T-helper 1 cell treated with Interleukin-12 subunit alpha and Interleukin-12 subunit beta and Interleukin-4 antibody, amounts not matched to agents 30 ng/mL and 1 ng/mL, for 36 hours (primary cell): ENCODE results near the gene VAV2. TPM values are rescaled to one million over a fixed set of nuclear protein-coding genes. Genes with fewer than 3 reads are reported as not detected.

Experiments used
- intact Hi-C: fragments of 100-400 bp; cut with micrococcal nuclease; formaldehyde crosslinking; loops from one replicate; pipeline ENCODE4 v1.15.1; 2024
- total RNA-seq: library from RNA; stranded (reverse); gene quantifications from 2 replicates; pipeline ENCODE4 v1.2.3, GENCODE V29; 2022

Gene VAV2
- total RNA-seq, 1 donor from 2014 or later, result 3.1 TPM

GRCh38 chr9:134027561-134027960 lies 35.4 kb upstream of the VAV2 start:
- intact Hi-C loops, result no loop called here

DNA sequence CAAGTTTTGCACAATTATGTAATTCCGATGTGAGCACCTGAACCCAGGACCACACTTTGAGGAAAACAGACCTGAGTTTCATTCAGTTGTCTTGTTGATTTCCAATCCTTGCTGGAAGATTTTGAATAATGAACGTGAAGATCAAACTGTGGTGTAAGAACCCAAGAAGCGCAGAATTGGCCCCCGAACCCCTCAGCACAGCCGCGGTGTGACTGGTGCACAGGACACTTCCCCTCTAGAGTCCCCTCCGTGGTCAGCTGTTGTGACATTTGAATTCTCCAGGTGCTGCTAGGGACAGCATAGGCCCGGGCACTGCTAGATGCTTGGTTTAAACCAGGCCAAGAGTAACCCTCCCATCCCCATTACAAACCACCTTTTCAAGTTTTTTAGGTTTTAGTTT lies 34.9 kb upstream of the VAV2 start:
- intact Hi-C loops, result no loop called here

GRCh38 chr9:134026581-134026980 lies 34.5 kb upstream of the VAV2 start:
- intact Hi-C loops, result no loop called here

DNA sequence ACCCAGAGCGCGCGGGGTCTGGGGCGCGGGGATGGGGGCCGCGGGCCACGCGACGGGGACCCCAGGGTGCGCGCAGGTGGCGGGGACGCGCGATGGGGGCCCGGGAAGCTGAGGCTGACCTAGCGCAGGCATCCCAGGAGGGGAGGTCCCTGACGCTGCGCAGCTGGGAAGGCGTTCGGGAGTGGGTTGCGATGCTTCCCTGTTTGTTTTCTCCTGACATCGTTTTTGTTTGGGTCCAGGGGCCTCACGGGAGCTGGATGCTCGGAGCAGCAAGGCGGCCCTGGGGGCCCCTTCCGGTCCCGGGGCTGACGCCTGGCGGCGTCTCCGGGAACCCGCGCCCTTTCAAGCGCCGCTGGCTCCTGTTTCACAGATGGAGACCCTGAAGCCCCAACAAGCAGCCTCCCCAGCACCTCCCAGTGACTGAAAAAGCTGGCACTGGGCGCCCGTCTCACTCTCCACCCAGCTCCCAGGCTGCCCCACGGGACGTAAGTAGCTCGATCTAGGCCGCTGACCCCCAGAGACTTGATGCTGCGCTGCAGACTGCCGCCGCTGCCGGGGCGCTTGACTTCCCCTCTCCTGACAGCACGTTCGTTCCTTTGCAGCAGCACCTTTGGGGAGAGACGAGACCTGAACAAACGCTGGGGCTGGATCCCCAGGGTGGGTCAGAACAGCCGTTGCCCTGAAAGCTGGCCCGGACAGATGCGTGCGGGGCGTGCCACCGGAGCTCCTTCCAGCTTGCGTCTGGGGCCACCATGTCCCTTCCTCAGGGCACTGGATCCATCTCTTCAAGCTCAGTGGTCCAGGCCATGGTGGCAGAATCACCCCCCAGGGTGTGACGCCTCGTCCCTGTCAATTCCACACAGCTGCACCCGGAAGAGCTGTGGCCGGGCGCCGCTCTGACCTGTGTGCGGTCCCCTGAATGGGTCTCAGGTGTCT lies 33.8 kb upstream of the VAV2 start:
- intact Hi-C loops, result loop anchor here (1.0 to 2.0 kb wide), 8 partner anchors 32 to 1081 kb away; partner anchors contain the start of genes BRD3, CACFD1, GTF3C5 and RNU6ATAC

DNA sequence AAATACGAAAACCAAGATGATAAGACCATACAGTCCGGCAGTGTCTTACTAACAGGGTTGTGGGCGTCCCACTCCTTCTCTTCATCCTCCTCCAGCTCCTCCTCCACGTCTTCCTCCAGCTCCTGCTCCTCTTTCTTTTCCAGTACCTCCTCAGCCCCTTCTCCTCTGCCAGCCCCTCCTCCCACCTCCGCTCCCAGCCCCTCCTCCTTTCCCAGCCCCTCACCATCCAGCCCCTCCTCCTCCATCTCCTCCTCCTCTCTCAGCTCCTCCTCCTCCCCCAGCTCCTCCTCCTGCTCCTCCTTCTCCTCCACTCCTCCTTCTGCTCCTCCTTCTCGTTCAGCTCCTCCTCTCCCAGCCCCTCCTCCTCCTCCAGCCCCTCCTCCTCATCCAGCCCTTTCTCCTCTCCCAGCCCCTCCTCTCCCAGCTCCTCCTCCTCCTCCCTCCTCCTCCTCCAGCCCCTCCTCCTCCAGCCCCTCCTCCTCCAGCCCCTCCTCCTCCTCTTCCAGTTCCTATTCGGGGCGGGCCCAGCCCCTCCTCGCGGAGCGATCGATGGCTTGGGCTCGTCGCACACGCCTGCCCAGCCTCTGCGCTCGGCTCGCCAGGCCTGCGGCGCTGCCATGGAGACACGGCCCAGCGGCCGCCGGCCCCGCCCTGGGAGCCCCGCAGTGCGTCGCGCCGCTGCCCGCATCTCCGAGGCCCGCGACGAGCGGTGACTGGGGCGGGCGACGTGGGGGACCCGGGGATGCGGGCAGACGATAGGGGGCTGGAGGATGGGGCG lies 32.9 kb upstream of the VAV2 start, which contains the start of gene BRD3OS:
BRD3OS (plus strand) TSS at position 654 of the 778 bp plus-strand sequence. CDS start 1,267 bp downstream, outside the sequence.
- intact Hi-C loops, result loop anchor here (1.0 to 2.0 kb wide), 8 partner anchors 31 to 1080 kb away; partner anchors contain the start of genes BRD3, CACFD1, GTF3C5 and RNU6ATAC

GRCh38 chr9:134024214-134024792 lies 32.2 kb upstream of the VAV2 start:
- intact Hi-C loops, result loop anchor here (2.0 kb wide), 2 partner anchors 566 to 1080 kb away; partner anchors contain the start of genes CACFD1 and TSC1

GRCh38 chr9:134014946-134015345 lies 22.8 kb upstream of the VAV2 start:
- intact Hi-C loops, result no loop called here

- intact Hi-C loops, result no loop called here
Observed at GRCh38 chr9:134011401-134011800, 19.3 kb upstream of the VAV2 start.

DNA sequence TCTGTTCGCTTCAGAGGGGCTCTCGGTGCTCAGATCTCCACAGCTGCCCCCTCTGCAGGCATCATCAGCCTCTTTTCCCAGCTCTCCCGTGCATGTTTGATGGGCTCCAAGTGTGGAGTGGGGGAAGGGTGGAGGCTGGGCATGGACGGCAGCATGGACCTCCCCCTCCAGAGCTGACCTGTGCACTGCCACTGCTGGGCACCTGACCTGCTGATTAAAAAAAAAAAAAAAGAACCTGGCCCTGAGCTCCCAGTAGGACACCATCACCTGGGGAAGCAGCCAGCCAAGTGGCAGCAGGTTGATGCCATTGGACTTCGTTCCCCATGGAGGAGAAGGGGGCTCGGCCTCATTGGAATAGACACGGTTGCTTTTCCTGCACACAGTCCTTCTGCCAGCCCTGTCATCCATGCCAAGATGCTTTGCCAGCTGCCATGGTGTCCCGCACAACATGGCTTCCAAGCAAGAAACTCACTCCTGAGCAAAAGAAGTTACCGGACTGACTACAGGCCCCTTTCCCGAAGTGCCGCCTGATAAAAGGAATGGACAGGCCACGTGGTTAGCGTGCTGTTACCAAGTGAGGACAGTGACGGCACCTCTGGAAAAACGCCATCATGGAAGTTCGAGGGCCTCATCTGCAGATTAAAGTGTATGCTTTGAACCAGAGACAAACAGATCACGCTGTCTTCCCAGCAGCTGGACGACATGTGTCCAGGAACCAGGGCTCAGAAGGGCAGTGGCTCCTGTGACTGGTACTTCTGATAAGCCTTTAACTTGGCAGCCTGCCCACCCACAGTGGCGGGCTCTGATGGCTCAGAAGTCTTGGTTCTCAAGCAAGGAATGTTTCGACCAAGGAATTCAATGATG lies 18.4 kb upstream of the VAV2 start:
- intact Hi-C loops, result no loop called here

DNA sequence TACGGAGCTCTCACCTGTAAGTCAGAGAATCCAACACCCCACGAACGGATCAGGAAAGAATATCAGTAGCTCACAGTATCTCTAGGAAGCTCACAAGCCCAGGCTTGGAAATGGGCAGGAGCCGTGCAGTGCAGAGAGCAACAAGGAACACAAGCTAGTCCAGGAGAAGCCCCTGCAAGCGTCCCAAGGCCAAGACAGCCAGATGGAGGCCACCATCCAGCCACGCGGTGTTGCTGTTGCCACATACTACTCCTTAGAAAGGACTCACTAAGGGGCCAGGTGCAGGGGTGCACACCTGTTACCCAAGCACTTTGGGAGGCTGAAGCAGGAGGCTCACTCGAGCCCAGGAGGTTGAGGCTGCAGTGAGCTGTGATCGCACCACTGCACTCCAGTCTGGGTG lies 15.4 kb upstream of the VAV2 start:
- intact Hi-C loops, result no loop called here

DNA sequence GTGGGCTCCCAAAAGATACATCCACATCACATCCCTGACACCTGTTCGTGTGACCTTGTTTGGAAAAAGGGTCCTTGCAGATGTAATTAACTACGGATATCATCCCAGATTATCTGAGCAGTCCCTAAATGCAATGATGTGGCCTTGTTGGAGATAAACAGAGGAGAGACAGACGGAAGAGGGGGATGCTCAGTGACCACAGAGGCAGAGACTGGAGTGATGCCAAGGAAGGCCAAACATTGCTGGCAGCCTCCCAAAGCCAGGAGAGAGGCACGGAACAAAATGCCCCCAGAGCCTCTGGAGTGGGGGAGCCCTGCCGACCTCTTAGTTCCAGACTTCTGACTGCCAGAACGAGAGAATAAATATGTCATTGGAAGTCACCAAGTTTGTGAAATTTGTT lies 15.0 kb upstream of the VAV2 start:
- intact Hi-C loops, result no loop called here

GRCh38 chr9:134005381-134005780 lies 13.3 kb upstream of the VAV2 start:
- intact Hi-C loops, result no loop called here

DNA sequence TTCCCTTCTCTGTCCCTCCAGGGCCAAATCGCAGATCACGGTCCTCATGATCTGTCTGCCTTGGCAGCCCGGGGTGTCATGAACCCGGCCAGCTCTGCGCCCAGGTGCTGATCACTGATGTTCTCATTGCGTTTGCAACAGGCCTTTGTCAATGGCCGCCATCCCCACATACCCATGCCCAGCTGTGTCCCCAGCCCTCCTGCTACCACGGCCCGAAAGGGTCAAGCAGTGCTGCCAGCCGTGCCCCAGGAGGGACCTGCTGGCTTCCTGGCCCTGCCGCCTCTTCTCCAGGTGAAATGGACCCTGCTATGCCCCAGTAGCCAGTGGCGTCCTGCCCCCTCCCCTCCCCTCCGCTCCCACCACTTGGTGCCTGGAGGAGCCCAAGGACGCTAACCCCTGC lies 12.8 kb upstream of the VAV2 start:
- intact Hi-C loops, result no loop called here

GRCh38 chr9:134004131-134004873 lies 12.2 kb upstream of the VAV2 start:
- intact Hi-C loops, result no loop called here

GRCh38 chr9:134003237-134003636 lies 11.1 kb upstream of the VAV2 start:
- intact Hi-C loops, result no loop called here

DNA sequence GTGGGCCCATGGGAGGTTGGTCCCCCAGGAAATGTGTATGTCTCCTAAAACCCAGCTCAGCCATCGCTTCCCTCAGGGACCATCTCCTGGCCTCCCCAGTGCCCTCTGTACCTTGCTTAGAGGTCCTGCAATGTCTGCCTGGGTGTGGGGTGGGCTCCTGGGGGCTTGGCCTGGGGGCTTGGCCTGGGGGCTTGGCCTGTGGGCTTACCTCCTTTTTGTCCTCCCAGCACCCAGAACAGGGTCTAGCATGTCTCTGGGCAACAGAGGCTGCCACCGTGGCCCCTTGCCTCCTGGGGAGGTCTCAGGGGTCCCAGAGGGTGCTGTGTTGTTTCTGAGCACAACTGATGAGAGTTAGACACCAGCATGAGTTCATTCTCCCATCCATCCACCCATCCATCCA lies 10.7 kb upstream of the VAV2 start:
- intact Hi-C loops, result no loop called here

DNA sequence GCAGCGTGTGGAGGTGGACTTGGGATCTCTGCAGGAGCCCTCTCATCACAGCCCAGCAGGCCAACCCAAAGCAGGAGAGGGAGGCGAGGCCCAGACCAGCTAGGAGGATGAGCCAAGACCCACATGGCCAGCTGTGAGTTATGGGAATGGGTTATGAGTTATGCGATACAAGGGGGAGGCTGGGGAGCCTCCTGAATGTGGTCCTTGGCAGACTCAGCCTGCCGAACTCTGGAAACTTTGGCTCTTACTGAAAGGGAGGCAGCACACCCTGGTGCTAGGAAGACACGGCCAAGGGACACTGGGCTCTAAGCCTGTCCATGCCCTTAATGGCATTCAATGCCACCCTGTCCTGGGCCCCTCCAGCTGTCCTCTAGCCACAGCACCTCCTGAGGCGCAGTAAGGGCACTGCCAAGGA lies 7.7 kb upstream of the VAV2 start:
- intact Hi-C loops, result no loop called here

GRCh38 chr9:133998915-133999595 lies 6.9 kb upstream of the VAV2 start:
- intact Hi-C loops, result no loop called here

- intact Hi-C loops, result no loop called here
Observed at GRCh38 chr9:133997584-133997983, 5.5 kb upstream of the VAV2 start.
